ENCODE data around the gene TMTC2. TPM values are rescaled to one million over a fixed set of nuclear protein-coding genes. Genes with fewer than 3 reads are reported as not detected.

The TMTC2 gene
- total RNA-seq, 4 donors from 2014 or later = 6.5 to 11.3 (median 8.9) TPM

- no peak for TF ChIP-seq CTCF (IDR thresholded peaks at IDR 0.05; ENCODE audit: low read depth)
Measured at GRCh38 chr12:82765971-82766705, 79.4 kb downstream of the TMTC2 start.

- no peak for TF ChIP-seq CTCF (IDR thresholded peaks at IDR 0.05; ENCODE audit: low read depth)
Measured at GRCh38 chr12:82774666-82775065, 88.0 kb downstream of the TMTC2 start.

- no peak for TF ChIP-seq CTCF (IDR thresholded peaks at IDR 0.05; ENCODE audit: low read depth)
Measured at GRCh38 chr12:82780517-82780916, 93.8 kb downstream of the TMTC2 start.

GRCh38 chr12:82781309-82781997, 94.7 kb downstream of the TMTC2 start:
- TF ChIP-seq CTCF (IDR thresholded peaks at IDR 0.05; ENCODE audit: low read depth) = no peak

GRCh38 chr12:82783435-82783834, 96.7 kb downstream of the TMTC2 start:
- TF ChIP-seq CTCF (IDR thresholded peaks at IDR 0.05; ENCODE audit: low read depth) = no peak

GRCh38 chr12:82787016-82787415, 100.3 kb downstream of the TMTC2 start:
- no peak for TF ChIP-seq CTCF (IDR thresholded peaks at IDR 0.05; ENCODE audit: low read depth)

GRCh38 chr12:82788594-82788993, 101.9 kb downstream of the TMTC2 start:
- no peak for TF ChIP-seq CTCF (IDR thresholded peaks at IDR 0.05; ENCODE audit: low read depth)

All from subcutaneous adipose tissue (tissue), 4 donors.